GM21423 (cell line): Measurements from ENCODE around the gene ZFYVE21.

Source experiments
- ATAC-seq: cut with Tn5 transposase; IDR thresholded peaks from one replicate; pipeline ENCODE4 v1.9.1; 2021; ENCODE audit warnings: mild to moderate bottlenecking, moderate library complexity; ENCODE audit not compliant: unreplicated experiment

ZFYVE21 gene

GRCh38 chr14:103715052-103716000 is at the start of gene ZFYVE21, which contains the start of gene XRCC3:
Gene ZFYVE21 (plus strand): TSS chr14:103715810. CDS start chr14:103715842, 32 bp downstream.
Gene XRCC3 (minus strand): TSS chr14:103715451. CDS start chr14:103711087, 4,364 bp downstream.
- peak; percentile 92 for ATAC-seq

- no peak for ATAC-seq
These were observed 47.9 kb upstream of the ZFYVE21 start for GRCh38 chr14:103667671-103668070.

GRCh38 chr14:103668117-103668516 is 47.5 kb upstream of the ZFYVE21 start:
- no peak for ATAC-seq

GRCh38 chr14:103669370-103669769 is 46.2 kb upstream of the ZFYVE21 start:
- no peak for ATAC-seq

- no peak for ATAC-seq
These were observed 43.7 kb upstream of the ZFYVE21 start for GRCh38 chr14:103671911-103672310.

- no peak for ATAC-seq
These were observed 39.7 kb upstream of the ZFYVE21 start for GRCh38 chr14:103675957-103676356.

- ATAC-seq: no peak
These were observed 38.5 kb upstream of the ZFYVE21 start for GRCh38 chr14:103676881-103677675.

GRCh38 chr14:103679351-103679750 is 36.3 kb upstream of the ZFYVE21 start:
- ATAC-seq: peak; percentile 90

- no peak for ATAC-seq
These were observed 34.9 kb upstream of the ZFYVE21 start for GRCh38 chr14:103680491-103681231.

- ATAC-seq: no peak
These were observed 32.5 kb upstream of the ZFYVE21 start for GRCh38 chr14:103683139-103683538.

- ATAC-seq: no peak
These were observed 31.1 kb upstream of the ZFYVE21 start for GRCh38 chr14:103684471-103684870.

GRCh38 chr14:103684871-103685270 is 30.7 kb upstream of the ZFYVE21 start:
- ATAC-seq: no peak

- ATAC-seq: no peak
These were observed 30.1 kb upstream of the ZFYVE21 start for GRCh38 chr14:103685276-103686211.

- ATAC-seq: no peak
These were observed 28.7 kb upstream of the ZFYVE21 start for GRCh38 chr14:103686831-103687485.

- ATAC-seq: no peak
These were observed 27.9 kb upstream of the ZFYVE21 start for GRCh38 chr14:103687712-103688111.

GRCh38 chr14:103688441-103688840 is 27.2 kb upstream of the ZFYVE21 start:
- no peak for ATAC-seq

GRCh38 chr14:103688906-103689902 is 26.4 kb upstream of the ZFYVE21 start:
- peak; percentile 50 for ATAC-seq

GRCh38 chr14:103690332-103690731 is 25.3 kb upstream of the ZFYVE21 start:
- no peak for ATAC-seq
